Measurements from ENCODE around the gene TLE3.

DNA sequence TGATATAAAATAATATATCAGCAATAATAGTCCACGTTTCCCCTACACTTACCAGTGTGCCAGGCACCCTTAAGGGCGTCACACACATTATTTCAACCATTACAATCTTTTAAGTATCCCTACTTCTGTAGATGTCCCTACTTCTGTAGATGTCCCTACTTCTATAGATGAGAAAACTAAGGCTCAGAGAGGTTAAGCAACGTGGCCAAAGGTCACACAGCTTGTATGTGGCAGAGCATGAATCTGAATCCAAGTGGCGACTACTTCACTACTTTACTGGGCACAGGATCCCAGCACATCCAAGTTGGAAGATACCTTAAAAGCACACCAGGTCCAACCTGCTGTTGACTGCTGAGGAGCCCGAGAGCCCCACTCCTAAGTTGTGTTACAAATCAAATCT lies 77.5 kb downstream of the TLE3 start:
- TF ChIP-seq POLR2A (IDR thresholded peaks at IDR 0.05), result no peak
- TF ChIP-seq POLR2AphosphoS5 (IDR thresholded peaks at IDR 0.05), result no peak
- TF ChIP-seq, protein P1, sequence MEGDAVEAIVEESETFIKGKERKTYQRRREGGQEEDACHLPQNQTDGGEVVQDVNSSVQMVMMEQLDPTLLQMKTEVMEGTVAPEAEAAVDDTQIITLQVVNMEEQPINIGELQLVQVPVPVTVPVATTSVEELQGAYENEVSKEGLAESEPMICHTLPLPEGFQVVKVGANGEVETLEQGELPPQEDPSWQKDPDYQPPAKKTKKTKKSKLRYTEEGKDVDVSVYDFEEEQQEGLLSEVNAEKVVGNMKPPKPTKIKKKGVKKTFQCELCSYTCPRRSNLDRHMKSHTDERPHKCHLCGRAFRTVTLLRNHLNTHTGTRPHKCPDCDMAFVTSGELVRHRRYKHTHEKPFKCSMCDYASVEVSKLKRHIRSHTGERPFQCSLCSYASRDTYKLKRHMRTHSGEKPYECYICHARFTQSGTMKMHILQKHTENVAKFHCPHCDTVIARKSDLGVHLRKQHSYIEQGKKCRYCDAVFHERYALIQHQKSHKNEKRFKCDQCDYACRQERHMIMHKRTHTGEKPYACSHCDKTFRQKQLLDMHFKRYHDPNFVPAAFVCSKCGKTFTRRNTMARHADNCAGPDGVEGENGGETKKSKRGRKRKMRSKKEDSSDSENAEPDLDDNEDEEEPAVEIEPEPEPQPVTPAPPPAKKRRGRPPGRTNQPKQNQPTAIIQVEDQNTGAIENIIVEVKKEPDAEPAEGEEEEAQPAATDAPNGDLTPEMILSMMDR (IDR thresholded peaks at IDR 0.05), result no peak
